ENCODE results near the gene MFAP1.
"Not testable (repeated sequence)": the region's sequence is repeated elsewhere in the genome, so short reads cannot be mapped to it uniquely, and the experiment has no call there.

MFAP1 gene

GRCh38 chr15:43824302-43825246, at the start of gene MFAP1:
MFAP1 (minus strand) TSS chr15:43824690; CDS start chr15:43824569, 121 bp downstream.
- DNase-seq = peak; percentile 87

- DNase-seq = no peak
Measured at GRCh38 chr15:43873651-43874050, 49.2 kb upstream of the MFAP1 start.

GRCh38 chr15:43872416-43873020, 48.0 kb upstream of the MFAP1 start:
- no peak for DNase-seq

GRCh38 chr15:43871835-43872234, 47.3 kb upstream of the MFAP1 start:
- DNase-seq = no peak

GRCh38 chr15:43868406-43868805, 43.9 kb upstream of the MFAP1 start:
- no peak for DNase-seq

GRCh38 chr15:43867096-43867495, 42.6 kb upstream of the MFAP1 start:
- DNase-seq = no peak

GRCh38 chr15:43866636-43867035, 42.1 kb upstream of the MFAP1 start:
- not testable (repeated sequence) for DNase-seq

GRCh38 chr15:43859546-43859945, 35.1 kb upstream of the MFAP1 start:
- no peak for DNase-seq

- no peak for DNase-seq
Measured at GRCh38 chr15:43854801-43855200, 30.3 kb upstream of the MFAP1 start.

GRCh38 chr15:43852607-43853006, 28.1 kb upstream of the MFAP1 start:
- no peak for DNase-seq

- no peak for DNase-seq
Measured at GRCh38 chr15:43851251-43851650, 26.8 kb upstream of the MFAP1 start.

GRCh38 chr15:43845421-43845820, 20.9 kb upstream of the MFAP1 start:
- DNase-seq = no peak

GRCh38 chr15:43832485-43832884, 8.0 kb upstream of the MFAP1 start:
- DNase-seq = not testable (repeated sequence)

- DNase-seq = not testable (repeated sequence)
Measured at GRCh38 chr15:43831519-43832052, 7.1 kb upstream of the MFAP1 start.

GRCh38 chr15:43830691-43831275, 6.3 kb upstream of the MFAP1 start:
- DNase-seq = not testable (repeated sequence)

- DNase-seq = not testable (repeated sequence)
Measured at GRCh38 chr15:43829951-43830540, 5.6 kb upstream of the MFAP1 start.

- DNase-seq = no peak
Measured at GRCh38 chr15:43828061-43828657, 3.7 kb upstream of the MFAP1 start.

GRCh38 chr15:43826508-43827341, 2.2 kb upstream of the MFAP1 start, which contains the start of gene WDR76:
WDR76 (plus strand) TSS chr15:43827002; CDS start chr15:43827033, 31 bp downstream.
- DNase-seq = peak; percentile 50

- DNase-seq = no peak
Measured at GRCh38 chr15:43826029-43826507, 1.6 kb upstream of the MFAP1 start.

GRCh38 chr15:43825305-43825704, 815 bp upstream of the MFAP1 start:
- not testable (repeated sequence) for DNase-seq

- no peak for DNase-seq
Measured at GRCh38 chr15:43821505-43821904, 3.0 kb downstream of the MFAP1 start.

Measured in activated CD4-positive, alpha-beta T cell treated with anti-CD3 and anti-CD28 coated beads, Interleukin-2, amount 50 U/mL, for 1 hour (primary cell).